HG03354 (cell line): ENCODE measurements around the gene MYO1G.
A peak's percentile ranks its signal among the peaks of the same experiment; 100 is the strongest.

ENCODE experiments used
- ATAC-seq: cut with Tn5 transposase; IDR thresholded peaks from one replicate; pipeline ENCODE4 v1.9.1; 2021; ENCODE audit warnings: mild to moderate bottlenecking; ENCODE audit not compliant: unreplicated experiment, poor library complexity, severe bottlenecking

Gene MYO1G

GRCh38 chr7:44983742-44984477, 5.1 kb upstream of the MYO1G start:
- ATAC-seq = no peak

GRCh38 chr7:44982970-44983369, 4.2 kb upstream of the MYO1G start:
- ATAC-seq = no peak

DNA sequence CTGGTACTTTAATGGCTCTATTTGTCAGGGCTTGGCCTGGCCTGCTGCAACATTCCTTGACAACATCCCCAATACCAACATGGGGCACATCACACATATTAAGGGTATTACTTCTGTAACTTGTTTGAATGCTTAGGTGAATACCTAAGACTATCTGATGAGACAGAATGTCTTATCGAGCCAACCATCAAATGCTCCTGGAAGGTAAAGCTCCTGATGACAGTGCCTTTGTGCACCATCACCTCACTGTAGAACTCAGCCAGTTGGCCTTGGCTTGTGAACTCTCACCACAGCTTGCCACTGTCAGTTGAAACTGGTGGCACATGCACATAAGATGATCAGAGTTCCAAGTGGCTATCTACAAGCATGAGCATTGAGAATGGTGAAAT, 3.7 kb upstream of the MYO1G start:
- ATAC-seq = no peak

- ATAC-seq = peak; percentile 0
Observed at GRCh38 chr7:44981035-44981706, 2.4 kb upstream of the MYO1G start.

DNA sequence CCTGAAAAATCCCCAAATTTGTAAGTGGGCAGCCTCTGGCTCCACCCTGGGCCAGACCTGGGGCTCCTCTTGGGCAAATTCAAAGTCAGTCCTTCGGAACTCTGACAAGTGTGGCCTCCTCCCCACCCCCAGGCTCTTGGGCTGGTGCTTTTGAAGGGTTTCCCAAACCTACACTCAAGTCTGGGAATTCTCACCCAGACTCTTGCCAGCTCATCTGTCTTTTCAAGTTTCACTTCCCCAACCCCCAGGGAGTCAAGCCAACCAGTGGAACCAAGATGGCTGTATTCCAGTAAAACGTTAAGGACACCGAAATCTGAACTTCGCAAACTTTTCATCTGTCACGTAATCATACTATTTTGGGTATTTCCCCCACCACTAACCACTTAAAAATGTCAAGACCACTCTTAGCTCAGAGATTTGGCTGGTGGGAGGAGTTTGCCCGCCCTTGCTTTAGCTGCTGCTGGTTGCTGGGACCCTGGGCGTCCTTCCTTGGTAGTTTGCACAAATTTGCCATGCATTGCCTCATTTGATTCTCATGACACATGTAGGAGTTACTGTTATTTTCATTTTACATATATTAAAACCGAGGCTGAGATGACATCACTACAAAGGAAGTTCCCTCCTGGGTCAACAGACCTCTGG, 1.7 kb upstream of the MYO1G start:
- ATAC-seq = peak; percentile 57

- peak; percentile 26 for ATAC-seq
Observed at GRCh38 chr7:44979481-44980392, 922 bp upstream of the MYO1G start.

- ATAC-seq = no peak
Observed at GRCh38 chr7:44977959-44978335, 868 bp downstream of the MYO1G start.

- ATAC-seq = no peak
Observed at GRCh38 chr7:44977304-44977958, 1.4 kb downstream of the MYO1G start.

DNA sequence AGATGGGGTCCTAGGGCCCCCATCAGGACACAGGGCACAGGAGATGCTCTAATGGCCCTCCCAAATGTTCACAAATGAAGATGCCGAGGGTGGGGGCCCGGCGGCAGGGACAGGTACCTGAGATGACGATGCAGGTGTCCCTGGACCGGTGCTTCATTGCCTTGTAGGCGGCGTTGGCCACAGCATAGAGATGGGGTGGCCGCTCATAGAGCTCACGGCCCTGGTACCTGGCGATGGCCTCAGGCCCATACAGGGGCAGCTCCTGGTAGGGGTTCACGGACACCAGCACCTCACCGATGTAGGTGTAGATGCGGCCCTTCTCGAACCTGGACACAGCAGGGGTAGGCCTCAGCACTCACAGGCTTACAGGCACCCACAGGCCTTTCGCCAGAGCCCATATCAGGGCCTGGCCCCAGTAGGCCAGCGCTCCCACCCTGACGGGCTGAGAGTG, 2.0 kb downstream of the MYO1G start:
- no peak for ATAC-seq

DNA sequence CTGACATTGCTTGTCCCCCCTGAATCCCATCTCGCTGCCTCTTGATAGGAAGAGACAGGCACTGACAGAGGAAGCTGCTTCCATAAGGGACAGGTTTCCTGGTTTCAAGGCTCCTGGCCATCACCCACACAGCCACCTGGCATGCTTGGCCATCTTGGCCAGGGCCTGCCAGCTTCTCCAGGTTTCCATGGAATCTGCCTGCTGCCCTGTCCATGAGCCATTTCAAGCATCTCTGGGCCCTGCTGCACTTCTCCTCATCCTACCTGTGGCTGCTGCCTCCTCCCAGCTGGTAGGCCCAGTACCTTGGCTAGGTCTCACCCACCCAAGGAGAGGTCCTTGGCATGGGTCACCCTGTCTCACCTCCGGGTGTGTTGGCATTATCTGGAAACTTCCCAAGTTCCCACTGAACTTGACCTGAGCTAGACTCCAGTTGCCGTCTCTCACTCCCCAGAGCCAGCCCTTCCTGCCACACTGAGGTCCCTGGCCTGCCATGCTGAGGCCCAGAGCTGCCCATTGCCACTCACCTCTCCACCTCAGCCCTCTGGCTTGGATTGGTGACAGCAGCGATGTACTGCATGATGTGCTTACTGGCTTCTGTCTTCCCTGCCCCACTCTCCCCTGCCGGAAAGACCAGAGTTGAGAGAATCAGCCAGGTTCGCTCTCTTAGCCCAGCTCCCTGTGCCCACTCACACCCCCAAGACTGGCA, 2.6 kb downstream of the MYO1G start:
- ATAC-seq = no peak

- no peak for ATAC-seq
Observed at GRCh38 chr7:44975331-44976039, 3.3 kb downstream of the MYO1G start.

- no peak for ATAC-seq
Observed at GRCh38 chr7:44974549-44974948, 4.3 kb downstream of the MYO1G start.

DNA sequence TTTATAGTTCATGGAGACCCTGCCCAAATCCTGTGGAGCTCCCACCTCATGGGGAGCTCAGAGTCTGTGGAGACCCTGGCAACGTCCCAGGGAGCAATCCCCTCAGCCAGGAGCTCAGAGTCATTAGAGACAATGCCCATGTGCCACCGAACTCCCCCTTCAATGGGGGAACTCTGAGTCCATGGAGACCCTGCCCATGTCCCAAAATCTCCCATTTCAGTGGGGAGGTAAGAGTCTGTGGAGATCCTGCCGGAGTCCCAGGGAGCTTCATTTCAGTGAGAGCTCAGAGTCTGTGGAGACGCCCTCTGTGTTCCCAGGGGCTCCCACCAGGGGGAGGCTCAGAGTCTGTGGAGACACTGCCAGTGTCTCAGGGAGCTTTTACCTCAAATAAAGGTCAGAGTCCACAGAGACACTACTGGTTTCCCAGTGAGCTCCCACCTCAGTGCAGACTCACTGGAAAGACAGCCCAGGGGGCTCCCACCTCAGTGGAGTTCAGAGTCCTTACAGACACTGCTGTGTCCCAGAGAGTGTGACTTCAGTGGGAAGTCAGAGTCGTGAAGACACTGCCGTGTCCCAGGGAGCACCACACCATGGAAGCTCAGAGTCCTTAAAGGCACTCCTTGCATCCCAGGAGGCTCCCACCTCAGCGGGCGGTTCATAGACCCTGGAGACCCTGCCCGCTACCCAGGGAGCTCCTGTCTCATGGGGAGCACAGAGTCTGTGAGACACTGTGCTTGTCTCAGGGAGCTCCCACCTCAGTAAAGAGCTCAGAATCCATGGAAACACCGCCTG, 5.0 kb downstream of the MYO1G start:
- ATAC-seq = no peak

- ATAC-seq = no peak
Observed at GRCh38 chr7:44972562-44972961, 6.3 kb downstream of the MYO1G start.

DNA sequence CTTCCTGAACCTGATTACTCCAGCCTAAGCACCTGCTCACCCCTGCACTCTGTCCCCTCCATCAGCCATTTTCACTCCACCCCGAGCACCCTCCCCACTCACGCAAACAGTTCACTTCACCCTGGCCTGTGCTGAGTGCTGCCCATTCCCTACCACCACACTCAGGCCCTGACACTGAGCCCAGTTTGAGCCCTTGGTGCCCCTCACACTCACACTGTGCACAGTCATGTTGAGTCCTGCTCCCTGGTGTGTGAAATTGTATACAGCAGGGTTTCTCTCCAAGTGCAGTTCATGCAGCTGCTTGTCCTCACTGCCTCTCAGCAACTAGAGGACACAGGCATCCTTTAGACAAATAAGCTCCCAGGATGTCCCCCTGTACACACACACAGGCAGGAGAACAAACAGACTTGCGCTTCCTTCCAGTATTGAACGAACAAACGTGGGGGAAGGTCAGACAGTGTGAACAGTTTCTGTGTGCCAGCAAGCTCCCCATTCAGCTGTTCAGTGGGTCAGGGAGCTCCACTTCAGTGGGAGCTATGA, 6.8 kb downstream of the MYO1G start:
- no peak for ATAC-seq

- ATAC-seq = no peak
Observed at GRCh38 chr7:44971188-44971901, 7.5 kb downstream of the MYO1G start.
